ENCODE results near the gene EPHA3.

Gene EPHA3

GRCh38 chr3:89447243-89447642 is 339.8 kb downstream of the EPHA3 start:
- ChIA-PET CTCF (no interaction called here), POLR2A (no interaction called here)
- no peak for DNase-seq (ENCODE audit: low read depth, low spot score)
- H3K4me3 ChIP-seq (ENCODE audit: low read depth, low read length), result no peak overlapping the region
- TF ChIP-seq CTCF (IDR thresholded peaks at IDR 0.05; ENCODE audit: insufficient read depth, low read length, missing control alignments), result no peak

GRCh38 chr3:89449086-89449485 is 341.7 kb downstream of the EPHA3 start:
- no peak overlapping the region for H3K4me3 ChIP-seq (ENCODE audit: low read depth, low read length)
- POLR2A ChIA-PET, result no interaction called here
- CTCF ChIA-PET, result no interaction called here
- TF ChIP-seq CTCF (IDR thresholded peaks at IDR 0.05; ENCODE audit: insufficient read depth, low read length, missing control alignments), result no peak
- DNase-seq (ENCODE audit: low read depth, low spot score), result no peak

- no peak for TF ChIP-seq CTCF (IDR thresholded peaks at IDR 0.05; ENCODE audit: insufficient read depth, low read length, missing control alignments)
- no peak for DNase-seq (ENCODE audit: low read depth, low spot score)
- no peak overlapping the region for H3K4me3 ChIP-seq (ENCODE audit: low read depth, low read length)
- POLR2A ChIA-PET, result no interaction called here
- CTCF ChIA-PET, result no interaction called here
Measured at GRCh38 chr3:89452066-89452465, 344.6 kb downstream of the EPHA3 start.

GRCh38 chr3:89455240-89455639 is 347.8 kb downstream of the EPHA3 start:
- no peak for TF ChIP-seq CTCF (IDR thresholded peaks at IDR 0.05; ENCODE audit: insufficient read depth, low read length, missing control alignments)
- no peak for DNase-seq (ENCODE audit: low read depth, low spot score)
- no peak overlapping the region for H3K4me3 ChIP-seq (ENCODE audit: low read depth, low read length)
- ChIA-PET POLR2A (no interaction called here), CTCF (no interaction called here)

GRCh38 chr3:89467898-89468363 is 360.5 kb downstream of the EPHA3 start:
- no peak for TF ChIP-seq CTCF (IDR thresholded peaks at IDR 0.05; ENCODE audit: insufficient read depth, low read length, missing control alignments)
- no peak overlapping the region for H3K4me3 ChIP-seq (ENCODE audit: low read depth, low read length)
- CTCF ChIA-PET, result no interaction called here
- DNase-seq (ENCODE audit: low read depth, low spot score), result no peak
- POLR2A ChIA-PET, result no interaction called here

- DNase-seq (ENCODE audit: low read depth, low spot score), result no peak
- ChIA-PET POLR2A (no interaction called here), CTCF (no interaction called here)
- no peak for TF ChIP-seq CTCF (IDR thresholded peaks at IDR 0.05; ENCODE audit: insufficient read depth, low read length, missing control alignments)
- H3K4me3 ChIP-seq (ENCODE audit: low read depth, low read length), result no peak overlapping the region
Measured at GRCh38 chr3:89472101-89472500, 364.7 kb downstream of the EPHA3 start.

All from AG04449 (cell line).